Measurements from ENCODE around the gene RTBDN.

Gene RTBDN

GRCh38 chr19:12843328-12843727 is 8.9 kb upstream of the RTBDN start:
- DNase-seq (ENCODE audit: extremely low spot score): no peak
- ChIA-PET POLR2A (no interaction called here), CTCF (no interaction called here)
- no peak for TF ChIP-seq BHLHE40 (IDR thresholded peaks at IDR 0.05; ENCODE audit: borderline replicate concordance)
- no peak for TF ChIP-seq SP1 (IDR thresholded peaks at IDR 0.05)
- TF ChIP-seq SUZ12 (IDR thresholded peaks at IDR 0.05): no peak
- no peak for TF ChIP-seq PKNOX1 (IDR thresholded peaks at IDR 0.05)
- no peak for TF ChIP-seq HDGF (IDR thresholded peaks at IDR 0.05; ENCODE audit: borderline replicate concordance)

- CTCF ChIA-PET: no interaction called here
- TF ChIP-seq SP1 (IDR thresholded peaks at IDR 0.05): no peak
- TF ChIP-seq FOXM1 (IDR thresholded peaks at IDR 0.05; ENCODE audit: borderline replicate concordance): no peak
- no peak for TF ChIP-seq CTBP1 (IDR thresholded peaks at IDR 0.05; ENCODE audit: borderline replicate concordance)
- no peak for TF ChIP-seq ELF4 (IDR thresholded peaks at IDR 0.05)
- no peak for TF ChIP-seq BHLHE40 (IDR thresholded peaks at IDR 0.05; ENCODE audit: borderline replicate concordance)
- TF ChIP-seq SUZ12 (IDR thresholded peaks at IDR 0.05): no peak
- no peak for TF ChIP-seq L3MBTL2 (conservative IDR thresholded peaks at IDR 0.05)
- POLR2A ChIA-PET: no interaction called here
- DNase-seq (ENCODE audit: extremely low spot score): no peak
These were observed 8.1 kb upstream of the RTBDN start for GRCh38 chr19:12842511-12842910.

- TF ChIP-seq SP1 (IDR thresholded peaks at IDR 0.05) (no peak), CTBP1 (IDR thresholded peaks at IDR 0.05; ENCODE audit: borderline replicate concordance) (no peak), FOXM1 (IDR thresholded peaks at IDR 0.05; ENCODE audit: borderline replicate concordance) (no peak), FOXK2 (IDR thresholded peaks at IDR 0.05) (no peak), LEF1 (IDR thresholded peaks at IDR 0.05; ENCODE audit: borderline replicate concordance) (no peak), HDGF (IDR thresholded peaks at IDR 0.05; ENCODE audit: borderline replicate concordance) (no peak), TARDBP (IDR thresholded peaks at IDR 0.05) (no peak), FOXA1 (IDR thresholded peaks at IDR 0.05) (no peak), NFRKB (IDR thresholded peaks at IDR 0.05) (no peak), ARNT (IDR thresholded peaks at IDR 0.05) (no peak), L3MBTL2 (conservative IDR thresholded peaks at IDR 0.05) (no peak), SUZ12 (IDR thresholded peaks at IDR 0.05) (no peak), ZNF384 (IDR thresholded peaks at IDR 0.05) (no peak), ELF4 (IDR thresholded peaks at IDR 0.05) (no peak), BHLHE40 (IDR thresholded peaks at IDR 0.05; ENCODE audit: borderline replicate concordance) (no peak), PKNOX1 (IDR thresholded peaks at IDR 0.05) (no peak)
- ChIA-PET POLR2A (interaction anchor here (1.0 kb wide), 1 partner anchor 35 kb away, joined by 3 read pairs; the partner anchor contains the start of gene RNASEH2A), CTCF (no interaction called here)
- peak; percentile 49 for DNase-seq (ENCODE audit: extremely low spot score)
These were observed 6.7 kb upstream of the RTBDN start for GRCh38 chr19:12841094-12841493.

- DNase-seq (ENCODE audit: extremely low spot score): peak; percentile 95
- ChIA-PET CTCF (no interaction called here), POLR2A (no interaction called here)
- TF ChIP-seq HDGF (IDR thresholded peaks at IDR 0.05; ENCODE audit: borderline replicate concordance) (peak; percentile 54; the same call in 1 of the 2 replicates), FOXK2 (IDR thresholded peaks at IDR 0.05) (no peak)
These were observed 6.0 kb upstream of the RTBDN start for GRCh38 chr19:12840091-12841079.

GRCh38 chr19:12838886-12839756 is 4.7 kb upstream of the RTBDN start:
- no peak for DNase-seq (ENCODE audit: extremely low spot score)
- CTCF ChIA-PET: no interaction called here
- TF ChIP-seq ARNT (IDR thresholded peaks at IDR 0.05) (no peak), FOXA1 (IDR thresholded peaks at IDR 0.05) (no peak), L3MBTL2 (conservative IDR thresholded peaks at IDR 0.05) (peak; percentile 33)
- POLR2A ChIA-PET: no interaction called here

GRCh38 chr19:12838182-12838885 is 4.0 kb upstream of the RTBDN start, which contains the start of gene MAST1:
Gene MAST1, plus strand, starts transcription at chr19:12838515. Its CDS starts 58 bp downstream, at chr19:12838573.
- TF ChIP-seq LEF1 (IDR thresholded peaks at IDR 0.05; ENCODE audit: borderline replicate concordance) (no peak), FOXM1 (IDR thresholded peaks at IDR 0.05; ENCODE audit: borderline replicate concordance) (peak; percentile 87)
- CTCF ChIA-PET: no interaction called here
- DNase-seq (ENCODE audit: extremely low spot score): peak; percentile 80
- POLR2A ChIA-PET: no interaction called here
